Right lobe of liver (tissue), 6 donors: ENCODE measurements around the gene CCT5. TPM values are rescaled to one million over a fixed set of nuclear protein-coding genes. Genes with fewer than 3 reads are reported as not detected.

ENCODE experiments used
- ATAC-seq, 4 donors: fragments of 200-7000 bp; cut with Tn5 transposase; one replicate each; pipeline ENCODE4 v1.9.1; 2020; ENCODE audit warnings: mild to moderate bottlenecking in 4 of 4, moderate library complexity in 4 of 4
- DNase-seq, 3 donors: peaks; one replicate each; pipeline ENCODE4 v3.0.0-alpha.2; 2020
- H3K27ac ChIP-seq, 3 donors: fragments of 200-600 bp; one replicate each; pipeline ENCODE4 v1.8.0; 2022
- H3K27me3 ChIP-seq, 2 donors: fragments of 200-600 bp; one replicate each; pipeline ENCODE4 v1.8.0; 2022
- H3K36me3 ChIP-seq, 4 donors: fragments of 200-600 bp; sonication (generic) in 1 of 4; one replicate each; pipeline versions ENCODE4 v1.5.1 to v1.8.0; 2017 to 2022; ENCODE audit warnings: control low read depth in 1 of 4
- H3K4me1 ChIP-seq, 4 donors: fragments of 200-600 bp; sonication (generic) in 1 of 4; one replicate each; pipeline versions ENCODE4 v1.5.1 to v1.8.0; 2017 to 2022; ENCODE audit warnings: control low read depth in 1 of 4
- H3K4me3 ChIP-seq, 3 donors: fragments of 200-600 bp; one replicate each; pipeline ENCODE4 v1.8.0; 2022
- H3K9me3 ChIP-seq, 4 donors: fragments of 200-600 bp; sonication (generic) in 1 of 4; one replicate each; pipeline versions ENCODE4 v1.5.1 to v1.8.0; 2017 to 2022; ENCODE audit warnings: control low read depth in 1 of 4
- CTCF ChIP-seq, 4 donors: fragments of 200-600 bp in 3 of 4; fragments of 450-650 bp in 1 of 4; IDR thresholded peaks; one replicate each; pipeline versions ENCODE4 v1.5.1 to v1.8.0; 2016 to 2022; ENCODE audit warnings: antibody characterized with exemption in 4 of 4, mild to moderate bottlenecking in 2 of 4
- POLR2A ChIP-seq: fragments of 450-650 bp; IDR thresholded peaks from one replicate; pipeline ENCODE4 v1.6.1; 2017; ENCODE audit warnings: antibody characterized with exemption, mild to moderate bottlenecking
- WGBS: methylation state at CpG from one replicate; pipeline ENCODE4 v1.1.6; 2018; ENCODE audit warnings: low coverage, low lambda C conversion rate; ENCODE audit not compliant: insufficient coverage; ENCODE audit errors: missing lambda C conversion rate; 5-methylcytosine and 5-hydroxymethylcytosine counted together
- intact Hi-C, 2 donors: fragments of 100-400 bp; cut with DNase I; formaldehyde crosslinking; loops; one replicate each; pipeline versions ENCODE4 v1.11.2 to v1.14.1; 2022
- total RNA-seq, 6 experiments: library from RNA; depleted of rRNA in 2 of 6; stranded (reverse); fragments of >200 nt in 2 of 6; fragmentation: NEBNext Ultra II Directional in 3 of 6; extraction: Animal tissue kit (Norgen Biotek cat#: 25700) in 3 of 6; gene quantifications; one replicate each; pipeline versions ENCODE4 v1.1.0 to v1.2.4, GENCODE V29; 2016 to 2023
- donor health status: DM: no; HTN: yes; CAD: no.
- donor health status: DM: no; HTN: no; CAD: no.
- donor health status: DM: no; HTN: no; CAD: no.
- donor health status: DM: no; HTN: yes; CAD: no.
- donor health status: DM: no; HTN: yes; CAD: no.

Gene CCT5
- total RNA-seq, 6 experiments from 2014 or later, result 39.7 to 124 (median 74.8) TPM

- Histone ChIP-seq H3K27ac (no peak overlapping the region), H3K36me3 (no peaks in the 10 kb centered on the region), H3K27me3 (no peaks in the 10 kb centered on the region), H3K4me1 (no peaks in the 10 kb centered on the region), H3K4me3 (no peak overlapping the region), H3K9me3 (no peaks in the 10 kb centered on the region)
- ATAC-seq (no peak), DNase-seq (no peak)
- 88% methylated on average over 5 of the region's 8 CpGs for WGBS
- no peak for TF ChIP-seq CTCF (IDR thresholded peaks at IDR 0.05)
- TF ChIP-seq POLR2A, result no peak
- intact Hi-C loops, result no loop called here
Measured at GRCh38 chr5:10218658-10219057, 31.4 kb upstream of the CCT5 start.

GRCh38 chr5:10219068-10219467, 31.0 kb upstream of the CCT5 start:
- intact Hi-C loops, result no loop called here

GRCh38 chr5:10220248-10220647, 29.8 kb upstream of the CCT5 start:
- no peak overlapping the region for H3K4me3 ChIP-seq
- WGBS, result 89% methylated on average over 3 of the region's 8 CpGs
- TF ChIP-seq CTCF (IDR thresholded peaks at IDR 0.05) (no peak), POLR2A (no peak)
- ATAC-seq, result no peak
- intact Hi-C loops, result no loop called here
- no peaks in the 10 kb centered on the region for H3K4me1 ChIP-seq
- no peaks in the 10 kb centered on the region for H3K36me3 ChIP-seq
- no peak for DNase-seq
- no peaks in the 10 kb centered on the region for H3K9me3 ChIP-seq
- H3K27ac ChIP-seq, result no peak overlapping the region
- H3K27me3 ChIP-seq, result no peaks in the 10 kb centered on the region

More at GRCh38 chr5:10219068-10219467, 31.0 kb upstream of the CCT5 start:
- Histone ChIP-seq H3K4me1 (no peaks in the 10 kb centered on the region), H3K9me3 (no peaks in the 10 kb centered on the region), H3K27me3 (no peaks in the 10 kb centered on the region), H3K36me3 (no peaks in the 10 kb centered on the region), H3K27ac (no peak overlapping the region), H3K4me3 (no peak overlapping the region)
- DNase-seq, result no peak
- TF ChIP-seq POLR2A (no peak), CTCF (IDR thresholded peaks at IDR 0.05) (no peak)
- WGBS, result 85% methylated on average over 4 of the region's 4 CpGs
- no peak for ATAC-seq

- intact Hi-C loops, result no loop called here
- no peak overlapping the region for H3K27ac ChIP-seq
- no CpG with 5 or more reads among the region's 2 CpGs for WGBS
- H3K36me3 ChIP-seq, result no peaks in the 10 kb centered on the region
- no peak overlapping the region for H3K4me3 ChIP-seq
- no peaks in the 10 kb centered on the region for H3K27me3 ChIP-seq
- ATAC-seq, result no peak
- DNase-seq, result no peak
- no peaks in the 10 kb centered on the region for H3K9me3 ChIP-seq
- TF ChIP-seq POLR2A (no peak), CTCF (IDR thresholded peaks at IDR 0.05) (no peak)
- H3K4me1 ChIP-seq, result no peaks in the 10 kb centered on the region
Measured at GRCh38 chr5:10222326-10222725, 27.8 kb upstream of the CCT5 start.

- Histone ChIP-seq H3K9me3 (no peaks in the 10 kb centered on the region), H3K4me3 (no peak overlapping the region), H3K27ac (no peak overlapping the region), H3K36me3 (peaks cover 0 to 5% (median 0%) of the 10 kb centered on the region in 4 donors), H3K27me3 (no peaks in the 10 kb centered on the region), H3K4me1 (no peaks in the 10 kb centered on the region)
- no peak for ATAC-seq
- WGBS, result 80% methylated on average over 7 of the region's 7 CpGs
- intact Hi-C loops, result no loop called here
- TF ChIP-seq POLR2A, result no peak
- TF ChIP-seq CTCF (IDR thresholded peaks at IDR 0.05), result no peak
- DNase-seq, result no peak
Measured at GRCh38 chr5:10227379-10227778, 22.7 kb upstream of the CCT5 start.
